Measurements from ENCODE around the gene CAMK1D.

Gene CAMK1D

DNA sequence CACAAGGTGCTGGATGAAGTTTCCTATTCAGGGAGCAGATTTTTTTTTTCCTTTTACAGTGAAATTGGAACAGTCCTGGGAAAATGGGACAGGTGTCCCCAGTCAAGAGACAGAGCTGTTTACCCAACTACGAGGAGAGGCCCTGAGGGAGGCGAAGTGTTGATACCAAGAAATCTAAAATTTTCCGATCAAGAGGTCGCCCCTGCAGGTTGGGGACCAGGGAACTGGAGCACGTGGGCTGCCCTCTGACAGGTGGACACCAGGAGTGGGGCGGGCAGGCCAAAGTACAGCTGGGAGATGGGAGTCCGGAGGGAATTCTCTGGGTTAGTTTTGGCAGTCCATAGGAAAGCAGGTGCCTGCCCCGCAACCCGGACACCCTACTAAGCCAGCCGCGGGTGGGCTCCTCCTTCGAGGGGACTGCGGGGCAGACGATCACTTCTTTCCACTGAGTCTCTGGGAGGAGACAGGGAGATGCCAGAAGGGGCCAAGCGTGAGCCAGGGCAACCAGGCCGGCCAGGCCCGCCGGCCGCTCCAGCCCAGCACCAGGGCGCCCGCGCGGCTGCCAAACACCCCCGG lies 965 bp upstream of the CAMK1D start:
- TF ChIP-seq ZFP30 (CRISPR knock-in tag; IDR thresholded peaks at IDR 0.05): no peak
- no peak for TF ChIP-seq ZFP3 (CRISPR knock-in tag; IDR thresholded peaks at IDR 0.05)
- no peak for TF ChIP-seq TCF4 (CRISPR knock-in tag; IDR thresholded peaks at IDR 0.05; ENCODE audit: borderline replicate concordance)
- TF ChIP-seq ESRRG (CRISPR knock-in tag; IDR thresholded peaks at IDR 0.05): no peak
- TF ChIP-seq, protein P1, sequence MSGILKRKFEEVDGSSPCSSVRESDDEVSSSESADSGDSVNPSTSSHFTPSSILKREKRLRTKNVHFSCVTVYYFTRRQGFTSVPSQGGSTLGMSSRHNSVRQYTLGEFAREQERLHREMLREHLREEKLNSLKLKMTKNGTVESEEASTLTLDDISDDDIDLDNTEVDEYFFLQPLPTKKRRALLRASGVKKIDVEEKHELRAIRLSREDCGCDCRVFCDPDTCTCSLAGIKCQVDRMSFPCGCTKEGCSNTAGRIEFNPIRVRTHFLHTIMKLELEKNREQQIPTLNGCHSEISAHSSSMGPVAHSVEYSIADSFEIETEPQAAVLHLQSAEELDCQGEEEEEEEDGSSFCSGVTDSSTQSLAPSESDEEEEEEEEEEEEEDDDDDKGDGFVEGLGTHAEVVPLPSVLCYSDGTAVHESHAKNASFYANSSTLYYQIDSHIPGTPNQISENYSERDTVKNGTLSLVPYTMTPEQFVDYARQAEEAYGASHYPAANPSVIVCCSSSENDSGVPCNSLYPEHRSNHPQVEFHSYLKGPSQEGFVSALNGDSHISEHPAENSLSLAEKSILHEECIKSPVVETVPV (CRISPR knock-in tag; IDR thresholded peaks at IDR 0.05): no peak
- no peak for TF ChIP-seq ISL1 (CRISPR knock-in tag; IDR thresholded peaks at IDR 0.05)
- TF ChIP-seq BACH2 (CRISPR knock-in tag; IDR thresholded peaks at IDR 0.05; ENCODE audit: borderline replicate concordance): no peak
- no peak for TF ChIP-seq ZNF70 (CRISPR knock-in tag; IDR thresholded peaks at IDR 0.05)
- TF ChIP-seq GLIS3 (CRISPR knock-in tag; IDR thresholded peaks at IDR 0.05): no peak
- no peak for TF ChIP-seq ZNF565 (CRISPR knock-in tag; conservative IDR thresholded peaks at IDR 0.05; ENCODE audit: low read depth)
- TF ChIP-seq CSDC2 (CRISPR knock-in tag; IDR thresholded peaks at IDR 0.05): no peak
- no peak for TF ChIP-seq ARNTL (CRISPR knock-in tag; IDR thresholded peaks at IDR 0.05; ENCODE audit: borderline replicate concordance, low read depth)
- TF ChIP-seq, protein P2, sequence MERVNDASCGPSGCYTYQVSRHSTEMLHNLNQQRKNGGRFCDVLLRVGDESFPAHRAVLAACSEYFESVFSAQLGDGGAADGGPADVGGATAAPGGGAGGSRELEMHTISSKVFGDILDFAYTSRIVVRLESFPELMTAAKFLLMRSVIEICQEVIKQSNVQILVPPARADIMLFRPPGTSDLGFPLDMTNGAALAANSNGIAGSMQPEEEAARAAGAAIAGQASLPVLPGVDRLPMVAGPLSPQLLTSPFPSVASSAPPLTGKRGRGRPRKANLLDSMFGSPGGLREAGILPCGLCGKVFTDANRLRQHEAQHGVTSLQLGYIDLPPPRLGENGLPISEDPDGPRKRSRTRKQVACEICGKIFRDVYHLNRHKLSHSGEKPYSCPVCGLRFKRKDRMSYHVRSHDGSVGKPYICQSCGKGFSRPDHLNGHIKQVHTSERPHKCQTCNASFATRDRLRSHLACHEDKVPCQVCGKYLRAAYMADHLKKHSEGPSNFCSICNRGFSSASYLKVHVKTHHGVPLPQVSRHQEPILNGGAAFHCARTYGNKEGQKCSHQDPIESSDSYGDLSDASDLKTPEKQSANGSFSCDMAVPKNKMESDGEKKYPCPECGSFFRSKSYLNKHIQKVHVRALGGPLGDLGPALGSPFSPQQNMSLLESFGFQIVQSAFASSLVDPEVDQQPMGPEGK (CRISPR knock-in tag; IDR thresholded peaks at IDR 0.05; ENCODE audit: borderline replicate concordance): no peak
- TF ChIP-seq ZNF8 (CRISPR knock-in tag; IDR thresholded peaks at IDR 0.05): no peak
- no peak for TF ChIP-seq ZC3H10 (CRISPR knock-in tag; IDR thresholded peaks at IDR 0.05)
- no peak for TF ChIP-seq RARB (CRISPR knock-in tag; IDR thresholded peaks at IDR 0.05)
- TF ChIP-seq OSR1 (CRISPR knock-in tag; IDR thresholded peaks at IDR 0.05): no peak
- TF ChIP-seq, protein P3, sequence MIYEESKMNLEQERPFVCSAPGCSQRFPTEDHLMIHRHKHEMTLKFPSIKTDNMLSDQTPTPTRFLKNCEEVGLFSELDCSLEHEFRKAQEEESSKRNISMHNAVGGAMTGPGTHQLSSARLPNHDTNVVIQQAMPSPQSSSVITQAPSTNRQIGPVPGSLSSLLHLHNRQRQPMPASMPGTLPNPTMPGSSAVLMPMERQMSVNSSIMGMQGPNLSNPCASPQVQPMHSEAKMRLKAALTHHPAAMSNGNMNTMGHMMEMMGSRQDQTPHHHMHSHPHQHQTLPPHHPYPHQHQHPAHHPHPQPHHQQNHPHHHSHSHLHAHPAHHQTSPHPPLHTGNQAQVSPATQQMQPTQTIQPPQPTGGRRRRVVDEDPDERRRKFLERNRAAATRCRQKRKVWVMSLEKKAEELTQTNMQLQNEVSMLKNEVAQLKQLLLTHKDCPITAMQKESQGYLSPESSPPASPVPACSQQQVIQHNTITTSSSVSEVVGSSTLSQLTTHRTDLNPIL (CRISPR knock-in tag; IDR thresholded peaks at IDR 0.05; ENCODE audit: low read depth): no peak
- no peak for TF ChIP-seq SNAI2 (CRISPR knock-in tag; IDR thresholded peaks at IDR 0.05)
- no peak for TF ChIP-seq TOX (CRISPR knock-in tag; IDR thresholded peaks at IDR 0.05; ENCODE audit: borderline replicate concordance)
- no peak; the same call in 1 of the 3 replicates for ATAC-seq

DNA sequence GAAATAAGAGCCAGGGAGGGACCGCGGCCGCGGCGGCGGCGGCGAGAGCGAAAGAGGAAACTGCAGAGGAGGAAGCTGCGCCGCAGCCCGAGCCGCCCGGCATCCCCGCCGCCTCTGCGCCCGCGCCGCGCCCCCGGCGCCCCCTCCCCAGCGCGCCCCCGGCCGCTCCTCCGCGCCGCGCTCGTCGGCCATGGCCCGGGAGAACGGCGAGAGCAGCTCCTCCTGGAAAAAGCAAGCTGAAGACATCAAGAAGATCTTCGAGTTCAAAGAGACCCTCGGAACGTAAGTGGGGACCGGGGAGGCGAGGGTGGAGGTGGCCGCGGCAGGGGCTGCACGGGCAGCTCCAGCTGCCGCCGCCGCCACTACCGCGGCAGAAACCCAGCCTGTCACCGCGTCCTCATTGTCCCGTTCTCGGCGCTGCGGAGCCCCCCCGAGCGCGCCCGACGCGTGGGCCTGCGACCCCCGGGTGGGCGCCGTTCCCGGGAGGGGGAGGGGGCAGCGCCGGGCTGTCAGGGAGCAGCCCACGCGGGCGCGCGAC lies 351 bp downstream of the CAMK1D start:
- ATAC-seq: no peak; the same call in 1 of the 3 replicates
- TF ChIP-seq GLIS3 (CRISPR knock-in tag; IDR thresholded peaks at IDR 0.05): no peak
- no peak for TF ChIP-seq ESRRG (CRISPR knock-in tag; IDR thresholded peaks at IDR 0.05)
- TF ChIP-seq PPARA (CRISPR knock-in tag; IDR thresholded peaks at IDR 0.05; ENCODE audit: borderline replicate concordance): no peak
- TF ChIP-seq ZNF8 (CRISPR knock-in tag; IDR thresholded peaks at IDR 0.05): no peak

DNA sequence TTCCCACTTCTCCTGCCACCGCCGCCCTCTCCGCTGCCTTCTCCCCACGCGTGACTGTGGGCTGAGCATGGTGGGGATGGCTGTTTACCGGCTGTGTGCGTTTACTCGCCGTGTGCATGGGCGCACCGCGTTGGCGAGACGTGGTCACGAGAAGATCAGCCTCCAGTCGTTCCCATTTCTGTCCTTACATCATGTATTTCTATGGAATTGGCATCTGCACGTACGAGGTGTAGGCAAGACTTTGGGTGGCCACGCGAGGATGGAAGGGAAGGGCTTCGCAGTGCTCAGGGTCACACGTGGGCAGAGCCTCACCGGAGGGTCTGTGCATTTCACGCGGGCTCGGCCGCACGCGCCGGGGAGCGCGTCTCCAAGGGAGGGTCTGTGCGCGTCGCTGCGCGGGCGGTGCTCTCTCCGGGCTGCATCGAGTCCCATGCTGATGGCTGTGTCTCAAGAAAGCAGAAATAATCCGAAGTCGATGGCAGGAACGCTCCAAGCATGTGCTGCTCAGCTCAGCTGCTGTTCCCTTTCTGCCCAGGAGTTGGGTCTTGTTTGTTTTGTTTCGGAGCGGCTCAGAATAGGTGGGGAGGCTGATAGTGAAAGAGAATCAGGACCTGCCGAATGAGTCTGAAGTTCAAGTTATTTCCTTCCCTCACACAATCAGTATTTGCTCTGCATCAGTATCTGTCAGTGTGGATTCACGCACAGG lies 973 bp downstream of the CAMK1D start:
- TF ChIP-seq TCF4 (CRISPR knock-in tag; IDR thresholded peaks at IDR 0.05; ENCODE audit: borderline replicate concordance) (no peak), GLIS3 (CRISPR knock-in tag; IDR thresholded peaks at IDR 0.05) (no peak), ISL1 (CRISPR knock-in tag; IDR thresholded peaks at IDR 0.05) (no peak), ZNF565 (CRISPR knock-in tag; conservative IDR thresholded peaks at IDR 0.05; ENCODE audit: low read depth) (no peak), ESRRG (CRISPR knock-in tag; IDR thresholded peaks at IDR 0.05) (no peak), OSR1 (CRISPR knock-in tag; IDR thresholded peaks at IDR 0.05) (no peak), SNAI2 (CRISPR knock-in tag; IDR thresholded peaks at IDR 0.05) (no peak), ZNF70 (CRISPR knock-in tag; IDR thresholded peaks at IDR 0.05) (no peak), ZFP3 (CRISPR knock-in tag; IDR thresholded peaks at IDR 0.05) (no peak), RARB (CRISPR knock-in tag; IDR thresholded peaks at IDR 0.05) (no peak), ZFP30 (CRISPR knock-in tag; IDR thresholded peaks at IDR 0.05) (no peak), PPARA (CRISPR knock-in tag; IDR thresholded peaks at IDR 0.05; ENCODE audit: borderline replicate concordance) (no peak), BACH2 (CRISPR knock-in tag; IDR thresholded peaks at IDR 0.05; ENCODE audit: borderline replicate concordance) (no peak), ARNTL (CRISPR knock-in tag; IDR thresholded peaks at IDR 0.05; ENCODE audit: borderline replicate concordance, low read depth) (no peak)
- TF ChIP-seq, protein P3 (CRISPR knock-in tag; IDR thresholded peaks at IDR 0.05; ENCODE audit: low read depth): no peak
- TF ChIP-seq, protein P2 (CRISPR knock-in tag; IDR thresholded peaks at IDR 0.05; ENCODE audit: borderline replicate concordance): no peak
- TF ChIP-seq, protein P4, sequence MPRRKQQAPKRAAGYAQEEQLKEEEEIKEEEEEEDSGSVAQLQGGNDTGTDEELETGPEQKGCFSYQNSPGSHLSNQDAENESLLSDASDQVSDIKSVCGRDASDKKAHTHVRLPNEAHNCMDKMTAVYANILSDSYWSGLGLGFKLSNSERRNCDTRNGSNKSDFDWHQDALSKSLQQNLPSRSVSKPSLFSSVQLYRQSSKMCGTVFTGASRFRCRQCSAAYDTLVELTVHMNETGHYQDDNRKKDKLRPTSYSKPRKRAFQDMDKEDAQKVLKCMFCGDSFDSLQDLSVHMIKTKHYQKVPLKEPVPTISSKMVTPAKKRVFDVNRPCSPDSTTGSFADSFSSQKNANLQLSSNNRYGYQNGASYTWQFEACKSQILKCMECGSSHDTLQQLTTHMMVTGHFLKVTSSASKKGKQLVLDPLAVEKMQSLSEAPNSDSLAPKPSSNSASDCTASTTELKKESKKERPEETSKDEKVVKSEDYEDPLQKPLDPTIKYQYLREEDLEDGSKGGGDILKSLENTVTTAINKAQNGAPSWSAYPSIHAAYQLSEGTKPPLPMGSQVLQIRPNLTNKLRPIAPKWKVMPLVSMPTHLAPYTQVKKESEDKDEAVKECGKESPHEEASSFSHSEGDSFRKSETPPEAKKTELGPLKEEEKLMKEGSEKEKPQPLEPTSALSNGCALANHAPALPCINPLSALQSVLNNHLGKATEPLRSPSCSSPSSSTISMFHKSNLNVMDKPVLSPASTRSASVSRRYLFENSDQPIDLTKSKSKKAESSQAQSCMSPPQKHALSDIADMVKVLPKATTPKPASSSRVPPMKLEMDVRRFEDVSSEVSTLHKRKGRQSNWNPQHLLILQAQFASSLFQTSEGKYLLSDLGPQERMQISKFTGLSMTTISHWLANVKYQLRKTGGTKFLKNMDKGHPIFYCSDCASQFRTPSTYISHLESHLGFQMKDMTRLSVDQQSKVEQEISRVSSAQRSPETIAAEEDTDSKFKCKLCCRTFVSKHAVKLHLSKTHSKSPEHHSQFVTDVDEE (CRISPR knock-in tag; IDR thresholded peaks at IDR 0.05): no peak
- ATAC-seq: peak; percentile 51

Measured in SK-N-SH treated with all-trans-retinoic acid at 6 μM for 48 hours (cell line).